ACC112 (cell line): ENCODE measurements around the gene PRAME.

Source experiments
- H2AFZ ChIP-seq: fragments of 200-600 bp; sonication (generic); one replicate; pipeline ENCODE4 v1.6.0; 2017; ENCODE audit warnings: antibody characterized with exemption, low read length; ENCODE audit not compliant: unreplicated experiment
- H3K27ac ChIP-seq: fragments of 200-600 bp; sonication (generic); 2 replicates; pipeline ENCODE4 v1.5.1; 2014; ENCODE audit warnings: low read depth, mild to moderate bottlenecking, antibody characterized with exemption, low read length, moderate library complexity
- H3K27me3 ChIP-seq: fragments of 200-600 bp; sonication (generic); 2 replicates; pipeline ENCODE4 v1.6.1; 2014; ENCODE audit warnings: mild to moderate bottlenecking, antibody characterized with exemption, low read length, moderate library complexity, mixed read lengths; ENCODE audit not compliant: insufficient read depth
- H3K36me3 ChIP-seq: fragments of 200-600 bp; sonication (generic); 2 replicates; pipeline ENCODE4 v1.6.1; 2016; ENCODE audit warnings: mild to moderate bottlenecking, antibody characterized with exemption, low read length, moderate library complexity, mixed read lengths; ENCODE audit not compliant: insufficient read depth
- H3K4me1 ChIP-seq: fragments of 200-600 bp; sonication (generic); one replicate; pipeline ENCODE4 v1.6.1; 2016; ENCODE audit warnings: low read length, mixed read lengths; ENCODE audit not compliant: insufficient read depth, unreplicated experiment, control insufficient read depth
- H3K4me3 ChIP-seq: fragments of 200-600 bp; sonication (generic); 2 replicates; pipeline ENCODE4 v1.5.1; 2014; ENCODE audit warnings: mild to moderate bottlenecking, low read depth, low read length
- H3K79me2 ChIP-seq: fragments of 200-600 bp; sonication (generic); one replicate; pipeline ENCODE4 v1.6.0; 2016; ENCODE audit warnings: low read length; ENCODE audit not compliant: control insufficient read depth, unreplicated experiment, insufficient read depth

The PRAME gene

DNA sequence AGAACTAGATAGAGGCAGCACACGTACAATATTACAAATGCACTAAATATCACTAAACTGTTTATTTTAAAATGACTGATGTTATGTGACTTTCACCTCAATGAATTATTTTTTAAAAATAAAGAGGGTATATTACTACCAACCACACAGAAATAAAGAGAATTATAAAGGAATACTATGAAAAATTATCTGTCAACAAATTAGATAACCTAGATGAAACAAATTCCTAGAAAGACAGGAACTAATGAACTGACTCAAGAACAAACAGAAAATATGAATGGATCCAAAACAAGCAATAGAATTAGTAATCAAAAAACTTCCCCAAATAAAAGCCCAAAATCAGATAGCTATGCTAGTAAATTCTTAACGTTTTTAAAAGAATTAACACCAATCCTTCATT lies 60.8 kb downstream of the PRAME start:
- Histone ChIP-seq H2AFZ (no peak overlapping the region), H3K36me3 (no peaks in the 10 kb centered on the region), H3K4me1 (no peaks in the 10 kb centered on the region), H3K27ac (no peak overlapping the region), H3K4me3 (no peak overlapping the region), H3K27me3 (no peaks in the 10 kb centered on the region), H3K79me2 (no peaks in the 10 kb centered on the region)
